Psoas muscle (tissue), 8 donors: ENCODE measurements around the gene C5AR1. TPM values are rescaled to one million over a fixed set of nuclear protein-coding genes. Genes with fewer than 3 reads are reported as not detected.
A peak's percentile ranks its signal among the peaks of the same experiment; 100 is the strongest.
"Not testable (repeated sequence)": the region's sequence is repeated elsewhere in the genome, so short reads cannot be mapped to it uniquely, and the experiment has no call there.

ENCODE experiments used
- ATAC-seq, 4 donors: fragments of 200-7000 bp; cut with Tn5 transposase; one replicate each; pipeline ENCODE4 v1.9.1; 2020; ENCODE audit warnings: moderate library complexity in 3 of 4, mild to moderate bottlenecking in 2 of 4
- DNase-seq, 2 donors: peaks; one replicate each; pipeline ENCODE4 v3.0.0-alpha.2; 2020
- H3K27ac ChIP-seq: fragments of 200-600 bp; one replicate; pipeline ENCODE4 v1.8.0; 2022
- H3K27me3 ChIP-seq, 3 donors: fragments of 200-600 bp in 1 of 3; one replicate each; pipeline versions ENCODE4 v1.6.1 to v1.8.0; 2013 to 2022; ENCODE audit warnings: low read length in 2 of 3, mild to moderate bottlenecking in 2 of 3, moderate library complexity in 1 of 3; ENCODE audit not compliant: insufficient read depth in 3 of 3
- H3K36me3 ChIP-seq, 2 donors: fragments of 200-600 bp in 1 of 2; one replicate each; pipeline versions ENCODE4 v1.6.1 to v1.8.0; 2013 to 2022; ENCODE audit warnings: low read depth in 1 of 2, mild to moderate bottlenecking in 1 of 2, moderate library complexity in 1 of 2; ENCODE audit not compliant: insufficient read depth in 1 of 2
- H3K4me1 ChIP-seq: fragments of 200-600 bp; one replicate; pipeline ENCODE4 v1.8.0; 2022
- H3K4me3 ChIP-seq: fragments of 200-600 bp; one replicate; pipeline ENCODE4 v1.8.0; 2022; ENCODE audit warnings: mild to moderate bottlenecking
- H3K9me3 ChIP-seq: fragments of 200-600 bp; one replicate; pipeline ENCODE4 v1.8.0; 2022
- WGBS, 3 donors: extraction: QIAGEN DNeasy Blood & Tissue Kit; methylation state at CpG; one replicate each; pipeline versions ENCODE4 v1.1.6 to v1.1.7; 2013; 5-methylcytosine and 5-hydroxymethylcytosine counted together
- intact Hi-C, 2 donors: fragments of 100-400 bp; cut with DNase I; formaldehyde crosslinking; loops; one replicate each; pipeline versions ENCODE4 v1.11.0 to v1.14.2; 2022
- polyA plus RNA-seq, 3 donors: library from polyadenylated mRNA; stranded (reverse); fragments of 200-250 nt; gene quantifications; one replicate each; pipeline ENCODE4 v1.2.3, GENCODE V29; 2013
- total RNA-seq, 4 donors: library from RNA; stranded (reverse); fragmentation: NEBNext Ultra II Directional in 2 of 4; extraction: Animal tissue kit (Norgen Biotek cat#: 25700) in 2 of 4; gene quantifications; one replicate each; pipeline versions ENCODE4 v1.2.1 to v1.2.4, GENCODE V29; 2021 to 2023
- TF ChIP-seq, protein P1 (sequence below): fragments of 200-600 bp; IDR thresholded peaks from one replicate; pipeline ENCODE4 v1.8.0; 2022; ENCODE audit warnings: antibody characterized with exemption
- donor health status: healthy with polysubstance abuse.
- donor health status: DM: no; HTN: no; CAD: no; lungs with moderate emphysema.
- donor health status: Bipolar disorder and iron deficiency.
- donor health status: healthy.
- donor health status: DM: yes; HTN: yes; CAD: no.
- donor health status: DM: no; HTN: no; CAD: no.
- donor health status: DM: no; HTN: no; CAD: no.
- donor health status: DM: yes; HTN: yes; CAD: no.

The C5AR1 gene
- total and polyA plus RNA-seq, 7 donors, result 0.64 to 6.3 (median 2.4) TPM

DNA sequence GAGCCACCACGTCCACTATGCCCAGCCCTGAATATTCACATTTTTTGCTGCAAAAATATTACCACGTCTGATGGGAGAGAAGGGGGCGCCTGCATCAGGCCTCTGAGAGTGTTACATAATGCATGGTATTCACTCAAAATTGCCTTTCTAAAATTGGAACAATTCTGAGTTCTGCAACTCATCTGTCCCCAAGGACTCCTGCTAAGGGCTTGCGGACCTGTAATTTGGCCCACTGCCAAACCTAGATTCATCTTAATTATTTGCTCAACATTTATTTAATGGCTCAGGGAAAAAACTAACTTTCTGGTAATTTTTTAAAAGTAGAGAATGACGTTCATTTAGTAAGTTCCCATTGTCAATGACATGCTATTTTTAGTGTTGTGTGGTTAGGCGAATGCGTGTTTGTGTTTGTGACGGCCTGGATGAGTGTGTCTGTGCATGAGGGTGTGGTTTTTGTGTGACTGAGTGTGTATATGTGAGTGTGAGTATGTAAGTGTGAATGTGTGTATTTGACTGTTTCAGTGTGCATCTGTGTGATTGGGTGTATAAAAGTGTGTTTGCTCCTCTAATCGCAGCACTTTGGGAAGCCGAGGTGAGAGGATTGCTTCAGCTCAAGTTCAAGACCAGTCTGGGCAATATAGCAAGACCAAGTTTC is 26.1 kb upstream of the C5AR1 start:
- intact Hi-C loops, result no loop called here
- no peak overlapping the region for H3K27ac ChIP-seq
- ATAC-seq (no peak), DNase-seq (no peak)
- no peaks in the 10 kb centered on the region for H3K4me1 ChIP-seq
- H3K4me3 ChIP-seq, result no peak overlapping the region
- no peaks in the 10 kb centered on the region for H3K9me3 ChIP-seq
- H3K27me3 ChIP-seq, result no peaks in the 10 kb centered on the region
- WGBS, 3 donors, result 73 to 79% (median 79%) methylated on average over 10 of the region's 10 CpGs
- TF ChIP-seq, protein P1, sequence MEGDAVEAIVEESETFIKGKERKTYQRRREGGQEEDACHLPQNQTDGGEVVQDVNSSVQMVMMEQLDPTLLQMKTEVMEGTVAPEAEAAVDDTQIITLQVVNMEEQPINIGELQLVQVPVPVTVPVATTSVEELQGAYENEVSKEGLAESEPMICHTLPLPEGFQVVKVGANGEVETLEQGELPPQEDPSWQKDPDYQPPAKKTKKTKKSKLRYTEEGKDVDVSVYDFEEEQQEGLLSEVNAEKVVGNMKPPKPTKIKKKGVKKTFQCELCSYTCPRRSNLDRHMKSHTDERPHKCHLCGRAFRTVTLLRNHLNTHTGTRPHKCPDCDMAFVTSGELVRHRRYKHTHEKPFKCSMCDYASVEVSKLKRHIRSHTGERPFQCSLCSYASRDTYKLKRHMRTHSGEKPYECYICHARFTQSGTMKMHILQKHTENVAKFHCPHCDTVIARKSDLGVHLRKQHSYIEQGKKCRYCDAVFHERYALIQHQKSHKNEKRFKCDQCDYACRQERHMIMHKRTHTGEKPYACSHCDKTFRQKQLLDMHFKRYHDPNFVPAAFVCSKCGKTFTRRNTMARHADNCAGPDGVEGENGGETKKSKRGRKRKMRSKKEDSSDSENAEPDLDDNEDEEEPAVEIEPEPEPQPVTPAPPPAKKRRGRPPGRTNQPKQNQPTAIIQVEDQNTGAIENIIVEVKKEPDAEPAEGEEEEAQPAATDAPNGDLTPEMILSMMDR, result no peak
- H3K36me3 ChIP-seq, result no peaks in the 10 kb centered on the region

DNA sequence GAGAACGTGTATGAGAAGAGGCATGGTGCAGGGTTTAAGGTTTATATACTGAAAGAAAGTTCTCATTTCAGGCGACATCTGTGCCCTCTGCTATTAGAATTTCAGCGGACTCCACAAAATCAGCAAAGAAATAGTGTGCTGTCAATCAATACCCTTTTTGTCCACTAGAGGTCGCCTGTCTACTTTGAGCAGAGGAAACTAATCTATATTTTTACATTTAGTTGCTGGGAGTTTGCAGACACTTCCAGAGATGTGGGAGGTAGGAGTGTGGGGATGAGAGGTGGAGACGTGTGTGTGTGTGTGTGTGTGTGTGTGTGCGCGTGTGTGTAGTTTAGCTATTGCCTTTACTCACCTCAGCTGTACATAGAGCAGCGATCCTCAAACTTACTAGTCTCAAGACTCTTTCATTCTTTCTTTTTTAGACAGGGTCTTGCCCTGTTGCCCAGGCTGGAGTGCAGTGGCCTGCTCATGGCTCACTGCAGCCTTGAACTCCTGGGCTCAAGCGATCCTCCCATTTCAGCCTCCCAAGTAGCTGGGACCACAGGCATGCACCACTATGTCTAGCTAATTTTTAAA is 25.2 kb upstream of the C5AR1 start:
- TF ChIP-seq, protein P1, result peak; percentile 81

DNA sequence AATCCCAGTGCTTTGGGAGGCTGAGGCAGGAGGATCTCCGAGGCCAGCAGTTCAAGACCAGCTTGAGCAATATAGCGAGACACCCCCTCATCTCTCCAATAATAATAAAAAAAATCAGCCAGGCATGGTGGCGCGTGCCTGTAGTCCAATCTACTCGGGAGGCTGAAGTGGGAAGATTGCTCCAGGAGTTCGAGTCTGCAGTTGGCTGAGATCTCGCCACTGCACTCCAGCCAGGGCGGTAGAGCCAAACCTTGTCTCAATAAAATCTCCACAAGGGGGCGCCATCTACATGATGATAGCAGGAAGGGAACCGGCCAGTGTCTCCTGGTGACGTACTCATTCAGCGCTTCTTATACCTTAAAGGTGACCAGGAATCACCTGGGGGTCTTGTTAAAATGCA is 13.6 kb upstream of the C5AR1 start:
- no peaks in the 10 kb centered on the region for H3K36me3 ChIP-seq
- ATAC-seq, result peak; percentile 64 to 86 (median 76)
- 28 to 38% (median 35%) methylated on average over 12 of the region's 12 CpGs for WGBS, 3 donors
- no peaks in the 10 kb centered on the region for H3K9me3 ChIP-seq
- no peaks in the 10 kb centered on the region for H3K27me3 ChIP-seq
- peak; percentile 49 to 66 for DNase-seq
- no peak overlapping the region for H3K4me3 ChIP-seq
- H3K27ac ChIP-seq, result no peak overlapping the region
- TF ChIP-seq, protein P1, result peak; percentile 73
- no peaks in the 10 kb centered on the region for H3K4me1 ChIP-seq
- intact Hi-C loops, result loop anchor here in 1 of 2 donors (2.0 to 10.0 kb wide), 2 partner anchors 95 to 129 kb away; no protein-coding TSS in a partner anchor

More for the DNA sequence above, 25.2 kb upstream of the C5AR1 start:
- ATAC-seq (peak; percentile 25 to 52 (median 34)), DNase-seq (no peak)
- Histone ChIP-seq H3K27me3 (no peaks in the 10 kb centered on the region), H3K27ac (no peak overlapping the region), H3K9me3 (no peaks in the 10 kb centered on the region), H3K36me3 (no peaks in the 10 kb centered on the region), H3K4me1 (no peaks in the 10 kb centered on the region), H3K4me3 (no peak overlapping the region)
- 41 to 51% (median 42%) methylated on average over 9 of the region's 9 CpGs for WGBS, 3 donors
- intact Hi-C loops, result no loop called here

DNA sequence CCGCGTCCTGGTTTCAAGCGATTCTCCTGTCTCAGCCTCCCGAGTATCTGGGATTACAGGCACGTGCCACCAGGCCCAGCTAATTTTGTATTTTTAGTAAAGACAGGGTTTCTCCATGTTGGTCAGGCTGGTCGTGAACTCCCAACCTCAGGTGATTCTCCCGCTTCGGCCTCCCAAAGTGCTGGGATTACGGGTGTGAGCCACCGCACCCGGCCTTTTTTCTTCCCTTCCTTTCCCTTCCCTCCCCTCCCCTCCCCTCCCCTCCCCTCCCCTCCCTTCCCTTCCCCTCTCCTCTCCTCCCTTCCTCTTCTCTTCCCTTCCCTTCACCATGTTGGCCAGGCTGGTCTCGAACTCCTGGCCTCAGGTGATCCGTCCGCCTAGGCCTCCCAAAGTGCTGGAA is 8.8 kb upstream of the C5AR1 start:
- WGBS, 3 donors, result 88 to 93% (median 90%) methylated on average over 11 to 14 of the region's 14 CpGs
- ATAC-seq, H3K4me1 ChIP-seq: not testable (repeated sequence)

DNA sequence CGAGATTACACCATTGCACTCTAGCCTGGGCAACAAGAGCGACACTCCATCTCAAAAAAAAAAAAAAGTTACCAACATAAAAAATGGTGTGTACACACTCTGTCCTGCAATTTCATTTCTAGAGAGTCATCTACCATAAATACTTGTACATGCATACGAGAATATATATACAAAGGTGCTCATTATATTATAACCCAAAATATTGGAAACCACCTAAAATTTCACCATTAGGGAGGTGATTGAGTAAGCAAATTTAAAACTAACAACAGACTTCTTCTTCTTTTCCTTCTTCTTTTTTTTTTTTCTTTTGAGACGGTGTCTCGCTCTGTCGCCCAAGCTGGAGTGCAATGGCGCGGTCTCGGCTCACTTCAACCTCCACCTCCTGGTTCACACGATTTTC is 7.4 kb upstream of the C5AR1 start:
- DNase-seq (no peak), ATAC-seq (no peak)
- TF ChIP-seq, protein P1, result no peak
- H3K9me3 ChIP-seq, result no peaks in the 10 kb centered on the region
- no peak overlapping the region for H3K27ac ChIP-seq
- peaks cover 0 to 4% (median 0%) of the 10 kb centered on the region in 3 donors for H3K27me3 ChIP-seq
- no peaks in the 10 kb centered on the region for H3K4me1 ChIP-seq
- H3K36me3 ChIP-seq, result no peaks in the 10 kb centered on the region
- WGBS, 3 donors, result 90 to 95% (median 94%) methylated on average over 10 of the region's 10 CpGs
- no peak overlapping the region for H3K4me3 ChIP-seq
- intact Hi-C loops, result loop anchor here in 1 of 2 donors (10.0 kb wide), 1 partner anchor 83 kb away; no protein-coding TSS in a partner anchor

More for the DNA sequence above, 8.8 kb upstream of the C5AR1 start:
- not testable (repeated sequence) for H3K27ac ChIP-seq, H3K36me3 ChIP-seq, H3K4me3 ChIP-seq, H3K27me3 ChIP-seq, DNase-seq, H3K9me3 ChIP-seq
- intact Hi-C loops, result loop anchor here in 1 of 2 donors (10.0 kb wide), 1 partner anchor 84 kb away; no protein-coding TSS in a partner anchor
